Activated gamma-delta T cell treated with anti-CD3 and anti-CD28 coated beads, Interleukin-2, amount 50 U/mL, for 16 hours (primary cell): ENCODE data around the gene RASA3.
"Not testable (repeated sequence)": the region's sequence is repeated elsewhere in the genome, so short reads cannot be mapped to it uniquely, and the experiment has no call there.

ENCODE experiments used
- DNase-seq: peaks from one replicate; pipeline ENCODE4 v3.0.0-alpha.2; 2020; ENCODE audit warnings: low read depth

Gene RASA3

GRCh38 chr13:114126789-114127472, 5.5 kb downstream of the RASA3 start:
- DNase-seq: no peak

DNA sequence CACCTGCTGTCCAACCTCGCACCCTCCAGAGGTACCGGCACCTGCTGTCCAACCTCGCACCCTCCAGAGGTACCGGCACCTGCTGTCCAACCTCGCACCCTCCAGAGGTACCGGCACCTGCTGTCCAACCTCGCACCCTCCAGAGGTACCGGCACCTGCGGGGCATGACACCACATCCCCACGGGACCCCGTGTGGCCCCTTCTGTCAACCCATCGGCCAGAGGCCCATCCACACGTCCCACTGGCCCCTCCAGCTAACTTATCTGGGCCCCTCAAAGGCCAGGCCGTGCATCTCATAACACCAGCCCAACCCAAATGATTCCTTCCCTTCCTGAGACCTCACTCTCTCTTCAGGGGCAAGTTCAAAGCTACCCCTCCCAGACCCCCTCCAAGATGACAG, 6.3 kb downstream of the RASA3 start:
- not testable (repeated sequence) for DNase-seq

GRCh38 chr13:114125589-114125988, 6.8 kb downstream of the RASA3 start:
- DNase-seq: no peak

GRCh38 chr13:114124921-114125320, 7.5 kb downstream of the RASA3 start:
- DNase-seq: peak; percentile 63

- DNase-seq: no peak
These were observed 8.0 kb downstream of the RASA3 start for GRCh38 chr13:114124431-114124830.

- no peak for DNase-seq
These were observed 8.5 kb downstream of the RASA3 start for GRCh38 chr13:114123876-114124275.

GRCh38 chr13:114123448-114123847, 9.0 kb downstream of the RASA3 start:
- no peak for DNase-seq

DNA sequence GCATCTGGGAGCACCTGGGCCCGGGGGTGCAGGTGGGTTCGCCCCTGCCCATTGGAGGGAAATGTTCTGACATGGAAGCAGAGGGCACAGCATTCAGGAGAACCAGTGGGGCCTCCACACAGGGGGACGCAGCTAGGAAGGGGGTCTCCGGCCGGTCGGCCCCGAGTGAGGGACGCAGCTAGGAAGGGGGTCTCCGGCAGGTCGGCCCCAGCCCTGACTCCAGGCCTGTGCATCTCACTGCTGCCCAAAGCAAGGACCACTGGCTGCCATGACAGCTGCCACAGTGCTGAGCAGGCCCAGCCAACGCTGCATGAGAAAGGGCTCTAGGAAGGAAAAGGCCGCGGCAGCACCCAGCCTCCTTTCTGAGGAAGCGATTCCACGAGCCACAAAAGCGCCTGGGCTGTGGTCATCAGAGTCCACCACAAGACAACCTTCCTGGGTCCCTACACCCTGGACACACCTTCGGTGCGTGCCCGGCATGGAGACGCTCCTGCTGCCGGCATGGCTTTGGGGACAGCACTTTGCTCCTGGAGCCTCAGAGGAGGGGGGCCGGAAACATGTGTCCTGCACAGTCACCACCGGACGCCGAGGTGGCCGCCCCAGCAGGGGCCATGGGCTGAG, 9.7 kb downstream of the RASA3 start:
- DNase-seq: no peak

DNA sequence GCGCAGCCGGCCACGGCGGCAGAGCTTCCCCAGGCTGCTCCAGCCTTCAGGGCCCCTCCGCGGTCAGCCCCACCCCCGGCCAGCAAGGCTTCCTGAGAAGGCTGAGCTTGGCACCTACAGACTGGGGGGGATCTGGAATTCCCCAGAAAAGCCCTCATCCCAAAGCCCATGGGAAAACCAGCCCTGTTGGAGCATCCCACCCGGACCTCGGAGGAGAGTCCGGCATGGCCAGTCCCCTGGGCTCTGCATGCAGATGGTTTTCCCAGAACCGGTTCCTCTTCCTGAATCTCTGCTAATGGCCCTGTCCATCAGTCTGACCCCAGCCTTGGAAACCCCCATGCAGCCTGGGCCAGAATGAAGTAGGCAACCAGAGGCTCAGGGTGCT, 10.3 kb downstream of the RASA3 start:
- DNase-seq: no peak

DNA sequence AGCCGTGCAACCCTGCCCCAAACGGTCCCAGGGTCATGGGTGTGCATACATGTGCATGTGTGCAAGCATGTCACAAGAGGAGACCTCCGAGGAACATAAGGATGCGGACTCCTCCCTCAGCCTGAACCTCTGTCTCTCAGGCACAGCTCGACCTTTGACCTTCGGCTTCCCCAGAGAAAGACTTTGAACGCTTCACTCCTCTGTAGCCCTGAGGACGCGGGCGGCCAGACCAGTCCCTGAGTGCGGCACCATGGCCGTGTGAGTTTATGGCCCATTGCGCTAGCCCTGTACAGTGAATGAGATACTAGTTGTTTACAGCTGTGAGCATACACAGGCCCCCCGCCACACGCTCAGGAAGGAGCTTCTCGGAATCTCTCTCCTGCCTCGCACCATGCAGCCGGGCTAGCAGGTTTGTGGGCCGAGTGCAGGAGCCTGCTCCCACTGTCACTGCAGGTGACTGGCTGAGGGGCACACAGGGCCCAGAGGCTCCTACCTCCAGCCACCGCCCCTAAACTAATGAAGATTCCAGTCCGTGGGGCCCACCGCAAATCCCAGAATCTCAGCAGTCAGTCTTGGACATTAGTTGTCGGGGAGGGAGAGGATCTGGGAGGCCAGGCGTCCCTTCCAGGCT, 10.8 kb downstream of the RASA3 start:
- DNase-seq: no peak

- no peak for DNase-seq
These were observed 11.4 kb downstream of the RASA3 start for GRCh38 chr13:114121031-114121430.

- DNase-seq: no peak
These were observed 11.8 kb downstream of the RASA3 start for GRCh38 chr13:114120591-114121011.

DNA sequence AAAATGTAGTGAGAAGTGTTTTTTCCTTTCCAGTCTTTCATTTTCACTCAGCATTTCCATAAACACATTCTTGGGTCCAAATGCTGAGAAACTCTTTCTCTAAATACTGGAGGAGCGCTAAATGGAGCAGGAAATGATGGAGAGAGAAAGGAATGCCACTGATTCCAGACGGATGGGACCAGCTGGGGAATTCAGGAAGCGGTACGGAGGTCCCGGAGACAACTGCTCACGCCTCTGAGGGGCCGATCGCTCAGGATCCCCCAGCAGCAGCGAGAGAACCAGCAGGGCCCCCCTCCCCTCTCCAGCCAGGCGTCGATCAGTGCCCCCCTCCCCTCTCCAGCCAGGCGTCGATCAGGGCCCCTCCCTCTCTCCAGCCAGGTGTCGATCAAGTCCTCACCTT, 13.2 kb downstream of the RASA3 start:
- no peak for DNase-seq

- DNase-seq: no peak
These were observed 13.8 kb downstream of the RASA3 start for GRCh38 chr13:114118511-114119123.

GRCh38 chr13:114118086-114118485, 14.3 kb downstream of the RASA3 start:
- no peak for DNase-seq

- DNase-seq: not testable (repeated sequence)
These were observed 15.0 kb downstream of the RASA3 start for GRCh38 chr13:114117341-114117874.

DNA sequence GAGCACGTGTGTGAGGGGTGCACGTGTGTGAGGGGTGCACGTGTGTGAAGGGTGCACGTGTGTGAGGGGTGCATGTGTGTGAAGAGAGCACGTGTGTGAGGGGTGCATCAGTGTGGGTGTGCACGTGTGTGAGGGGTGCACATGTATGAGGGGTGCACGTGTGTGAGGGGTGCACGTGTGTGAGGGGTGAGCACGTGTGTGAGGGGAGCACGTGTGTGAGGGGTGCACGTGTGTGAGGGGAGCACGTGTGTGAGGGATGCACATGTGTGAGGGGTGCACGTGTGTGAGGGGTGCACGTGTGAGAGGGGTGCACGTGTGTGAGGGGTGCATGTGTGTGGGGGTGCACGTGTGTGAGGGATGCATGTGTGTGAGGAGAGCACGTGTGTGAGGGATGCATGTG, 15.7 kb downstream of the RASA3 start:
- no peak for DNase-seq

DNA sequence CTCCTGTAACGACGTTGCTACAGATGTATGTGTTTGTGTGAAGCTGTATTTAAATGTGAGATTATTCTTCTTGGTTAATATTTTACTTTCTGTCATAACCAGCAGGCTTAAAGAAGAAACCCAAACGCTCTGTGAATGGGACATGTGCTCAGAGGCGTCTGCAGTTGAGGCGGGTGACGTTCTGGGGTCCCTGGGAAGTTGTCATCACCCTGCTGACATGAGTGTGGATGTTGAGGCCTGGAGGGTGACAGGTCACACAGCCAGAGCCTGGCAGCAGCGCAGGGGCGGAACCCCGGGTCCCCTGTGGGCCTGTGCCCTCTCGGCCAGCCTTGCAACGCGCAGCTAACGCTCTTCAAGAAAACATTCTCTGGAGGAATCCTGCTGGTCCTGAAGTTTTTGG, 16.6 kb downstream of the RASA3 start:
- no peak for DNase-seq

DNA sequence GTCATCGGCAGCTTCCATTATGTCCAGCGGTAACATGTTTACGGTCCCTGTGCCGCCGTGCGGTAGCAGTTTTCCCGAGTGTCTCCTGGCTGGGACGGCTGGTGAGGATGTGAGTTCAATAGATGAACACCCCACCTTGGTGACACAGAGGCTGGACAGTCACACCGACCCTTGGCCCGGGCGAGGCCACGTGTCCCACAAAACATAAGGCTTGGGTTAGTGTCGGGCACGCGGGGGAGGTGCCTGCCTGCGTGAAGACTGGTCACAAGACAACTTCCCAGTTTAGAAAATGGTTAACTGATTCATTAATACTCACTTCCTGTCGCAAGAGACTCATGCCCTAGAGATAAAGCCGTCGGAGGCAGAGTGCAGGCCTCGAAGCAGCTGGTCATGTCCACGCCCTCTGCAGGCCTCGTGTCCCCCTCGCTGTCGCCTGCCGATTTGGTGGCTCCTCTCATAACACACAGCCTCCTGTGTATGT, 17.2 kb downstream of the RASA3 start:
- DNase-seq: no peak

DNA sequence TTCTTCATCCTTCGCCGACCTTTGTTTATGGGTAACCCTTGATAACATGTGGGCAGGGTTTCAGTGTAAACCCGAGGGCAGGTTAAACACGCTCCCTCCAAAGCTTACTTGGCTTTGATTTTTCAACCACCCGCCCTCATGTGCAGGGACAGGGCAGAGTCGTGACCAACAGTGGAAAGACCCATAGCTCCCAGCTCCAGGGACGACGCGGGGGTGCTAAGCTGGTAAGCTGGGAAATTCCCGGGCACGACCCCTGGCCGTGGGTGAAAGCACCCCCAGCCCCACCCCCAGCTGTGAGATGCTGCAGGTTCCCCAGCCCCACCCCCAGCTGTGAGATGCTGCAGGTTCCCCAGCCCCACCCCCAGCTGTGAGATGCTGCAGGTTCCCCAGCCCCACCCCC, 17.8 kb downstream of the RASA3 start:
- DNase-seq: not testable (repeated sequence)

DNA sequence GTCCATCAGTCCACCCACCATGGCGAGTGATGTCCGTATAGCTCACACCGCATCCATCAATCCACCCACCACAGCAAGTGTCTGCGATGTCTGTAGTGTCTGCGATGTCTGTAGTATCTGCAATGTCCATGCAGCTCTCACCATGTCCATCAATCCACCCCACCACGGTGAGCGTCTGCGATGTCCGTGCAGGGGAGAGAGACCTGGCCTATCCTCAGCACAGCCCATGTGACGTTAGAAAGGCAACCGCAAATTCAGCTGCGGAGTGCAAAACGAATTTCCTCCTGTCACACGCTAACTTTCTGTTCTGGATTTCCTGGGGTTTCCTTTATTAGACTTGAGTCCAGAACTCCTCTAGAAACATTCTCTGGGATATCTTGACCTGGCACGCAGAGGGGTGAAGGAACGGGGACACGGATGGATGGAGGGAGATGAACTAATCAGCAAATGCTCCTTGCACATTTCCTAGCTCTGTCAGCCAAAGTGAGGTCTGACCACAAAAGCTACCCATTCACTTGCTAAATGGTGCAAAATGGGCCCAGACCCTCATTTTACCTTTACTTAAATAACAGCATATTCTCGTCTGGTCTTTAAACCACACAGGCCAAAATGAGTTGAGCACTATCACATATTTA, 18.3 kb downstream of the RASA3 start:
- no peak for DNase-seq

DNA sequence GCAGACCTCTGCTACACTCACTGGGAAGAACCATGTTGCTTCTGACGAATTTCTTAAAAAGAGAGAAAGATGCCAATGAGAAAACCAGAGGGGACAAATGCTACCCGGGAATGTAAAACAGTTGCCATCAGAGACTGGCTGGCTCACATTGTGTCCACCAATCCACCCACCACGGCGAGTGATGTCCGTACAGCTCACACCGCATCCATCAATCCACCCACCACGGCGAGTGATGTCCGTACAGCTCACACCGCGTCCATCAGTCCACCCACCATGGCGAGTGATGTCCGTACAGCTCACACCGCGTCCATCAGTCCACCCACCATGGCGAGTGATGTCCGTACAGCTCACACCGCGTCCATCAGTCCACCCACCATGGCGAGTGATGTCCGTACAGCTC, 19.0 kb downstream of the RASA3 start:
- not testable (repeated sequence) for DNase-seq
